ES-I3 (cell line): ENCODE results near the gene ZNF148.

Experiments
- H3K36me3 ChIP-seq: 2 replicates; pipeline ENCODE4 v1.6.1; 2013; ENCODE audit warnings: mild to moderate bottlenecking, low read length, control low read depth, moderate library complexity; ENCODE audit not compliant: insufficient read depth
- H3K4me1 ChIP-seq: 2 replicates; pipeline ENCODE4 v1.6.1; 2013; ENCODE audit warnings: mild to moderate bottlenecking, control low read depth, low read length; ENCODE audit not compliant: insufficient read depth
- H3K9ac ChIP-seq: 2 replicates; pipeline ENCODE4 v1.6.1; 2013; ENCODE audit warnings: low read depth, mild to moderate bottlenecking, low read length, moderate library complexity
- H3K9me3 ChIP-seq: 2 replicates; pipeline ENCODE4 v1.6.1; 2013; ENCODE audit warnings: mild to moderate bottlenecking, low read length, moderate library complexity; ENCODE audit not compliant: control insufficient read depth, insufficient read depth

ZNF148 gene

GRCh38 chr3:125186261-125186787 is 188.8 kb downstream of the ZNF148 start:
- no peak overlapping the region for H3K9ac ChIP-seq
- no peaks in the 10 kb centered on the region for H3K9me3 ChIP-seq
- no peaks in the 10 kb centered on the region for H3K4me1 ChIP-seq
- no peaks in the 10 kb centered on the region; the same call in none of the 2 replicates for H3K36me3 ChIP-seq

GRCh38 chr3:125185805-125186204 is 189.3 kb downstream of the ZNF148 start:
- H3K36me3 ChIP-seq, result no peaks in the 10 kb centered on the region; the same call in none of the 2 replicates
- H3K9ac ChIP-seq, result no peak overlapping the region
- no peaks in the 10 kb centered on the region for H3K4me1 ChIP-seq
- H3K9me3 ChIP-seq, result no peaks in the 10 kb centered on the region

GRCh38 chr3:125179884-125180240 is 195.3 kb downstream of the ZNF148 start:
- Histone ChIP-seq H3K4me1 (no peaks in the 10 kb centered on the region), H3K9me3 (no peaks in the 10 kb centered on the region), H3K36me3 (no peaks in the 10 kb centered on the region; the same call in 1 of the 2 replicates), H3K9ac (no peak overlapping the region)

GRCh38 chr3:125179143-125179883 is 195.8 kb downstream of the ZNF148 start:
- Histone ChIP-seq H3K9me3 (no peaks in the 10 kb centered on the region), H3K36me3 (no peaks in the 10 kb centered on the region; the same call in 1 of the 2 replicates), H3K4me1 (no peaks in the 10 kb centered on the region), H3K9ac (no peak overlapping the region)

GRCh38 chr3:125177746-125178145 is 197.4 kb downstream of the ZNF148 start:
- Histone ChIP-seq H3K9ac (no peak overlapping the region), H3K9me3 (0 out of 2 replicates have a peak, but pooled peaks cover 2% of the 10 kb centered on the region), H3K36me3 (no peaks in the 10 kb centered on the region), H3K4me1 (no peaks in the 10 kb centered on the region)
